Epidermal melanocyte (primary cell): ENCODE results near the gene CCL4L2.
A peak's percentile ranks its signal among the peaks of the same experiment; 100 is the strongest.
"Not testable (repeated sequence)": the region's sequence is repeated elsewhere in the genome, so short reads cannot be mapped to it uniquely, and the experiment has no call there.

Experiments used
- DNase-seq: peaks from one replicate; pipeline ENCODE4 v3.0.0; 2011; ENCODE audit warnings: low spot score; ENCODE audit not compliant: insufficient read length

The CCL4L2 gene

GRCh38 chr17:36210439-36211211 lies at the start of gene CCL4L2:
CCL4L2 (plus strand) TSS chr17:36211063.
- DNase-seq, result not testable (repeated sequence)

- DNase-seq, result not testable (repeated sequence)
Measured at GRCh38 chr17:36168836-36169235, 42.0 kb upstream of the CCL4L2 start.

DNA sequence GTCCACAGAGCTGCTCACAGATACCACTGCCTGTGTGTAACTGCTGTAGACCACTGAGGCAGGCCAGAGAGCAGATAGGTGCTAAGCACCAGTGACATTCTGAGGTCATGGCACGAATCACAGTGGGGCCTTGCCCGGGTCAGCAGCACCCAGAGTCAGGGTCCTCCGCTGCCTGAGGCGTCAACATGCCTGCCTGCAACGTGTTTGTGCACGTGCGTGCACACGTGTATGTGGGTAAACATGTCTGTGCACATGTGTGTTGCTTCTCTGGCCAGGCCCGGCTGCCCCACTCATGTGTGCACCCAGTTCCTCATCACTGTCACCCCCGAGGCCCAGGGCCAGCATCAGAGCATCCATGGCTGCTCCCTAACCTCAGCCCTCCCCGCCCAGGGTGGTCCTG lies 34.3 kb upstream of the CCL4L2 start, which contains the start of gene TBC1D3B:
TSS of gene TBC1D3B (minus strand) at position 101 of the 400 bp plus-strand sequence. CDS start 1,586 bp downstream, outside the sequence.
- not testable (repeated sequence) for DNase-seq

DNA sequence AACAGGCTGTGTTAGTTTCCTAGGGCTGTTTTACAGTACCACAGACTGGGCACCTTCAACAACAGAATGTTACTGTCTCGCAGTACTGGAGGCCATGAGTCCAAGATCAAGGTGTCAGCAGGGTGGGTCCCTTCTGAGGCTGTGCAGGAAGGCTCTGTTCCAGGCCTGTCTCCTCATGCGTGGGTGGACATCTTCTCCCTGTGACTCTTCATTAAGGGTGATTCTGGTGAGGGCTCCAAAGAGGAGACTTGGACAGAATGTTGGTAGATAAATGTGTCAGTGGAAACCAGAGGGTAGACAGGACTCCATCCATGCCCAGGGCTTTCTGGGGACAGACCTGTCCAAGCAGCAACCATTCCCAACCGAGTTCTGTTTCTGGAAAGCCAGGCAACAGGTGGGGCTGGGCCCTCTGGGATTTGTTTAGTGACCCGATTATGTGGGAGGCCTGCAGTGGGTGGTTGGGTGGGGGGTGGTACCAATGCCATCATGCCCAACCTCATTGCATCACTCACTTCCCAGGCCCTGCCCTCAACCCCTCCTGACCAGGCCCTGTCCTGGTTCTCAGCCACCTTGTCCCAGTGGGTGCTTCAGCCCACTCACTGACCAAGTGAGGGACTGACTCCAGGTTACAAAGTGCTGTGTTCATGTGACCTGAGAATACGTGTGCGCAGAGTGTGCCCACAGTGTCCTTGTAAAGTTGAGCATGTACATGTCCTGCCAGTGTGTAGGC lies 29.3 kb upstream of the CCL4L2 start:
- DNase-seq, result peak; percentile 12

GRCh38 chr17:36182176-36183000 lies 28.5 kb upstream of the CCL4L2 start:
- DNase-seq, result no peak

GRCh38 chr17:36183001-36183971 lies 27.6 kb upstream of the CCL4L2 start:
- DNase-seq, result peak; percentile 92

GRCh38 chr17:36184023-36184765 lies 26.7 kb upstream of the CCL4L2 start:
- DNase-seq, result no peak

- DNase-seq, result no peak
Measured at GRCh38 chr17:36185416-36185815, 25.4 kb upstream of the CCL4L2 start.

GRCh38 chr17:36186810-36187763 lies 23.8 kb upstream of the CCL4L2 start:
- DNase-seq, result not testable (repeated sequence)

GRCh38 chr17:36187943-36188665 lies 22.8 kb upstream of the CCL4L2 start:
- not testable (repeated sequence) for DNase-seq

- no peak for DNase-seq
Measured at GRCh38 chr17:36188891-36189306, 22.0 kb upstream of the CCL4L2 start.

DNA sequence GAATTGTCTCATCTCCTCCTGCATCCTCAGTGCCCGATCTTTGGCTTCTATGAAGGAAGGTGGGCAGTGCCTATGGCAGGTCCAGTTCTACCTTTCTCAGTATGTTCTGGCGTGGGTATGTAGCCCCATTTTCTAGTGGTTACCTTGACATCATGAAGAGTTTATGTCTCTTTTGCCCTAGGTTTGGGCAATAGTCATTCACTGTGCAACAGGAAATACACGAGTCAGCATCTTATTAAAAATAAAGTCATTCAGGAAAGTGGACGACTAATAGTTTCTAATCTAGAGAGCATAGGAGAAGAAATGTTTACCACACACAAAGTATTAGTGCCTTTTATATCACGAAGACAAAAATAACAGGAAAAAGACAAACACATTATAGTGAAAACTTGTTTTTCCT lies 20.9 kb upstream of the CCL4L2 start:
- DNase-seq, result not testable (repeated sequence)

- DNase-seq, result not testable (repeated sequence)
Measured at GRCh38 chr17:36190549-36191330, 20.1 kb upstream of the CCL4L2 start.

- no peak for DNase-seq
Measured at GRCh38 chr17:36193216-36193775, 17.6 kb upstream of the CCL4L2 start.

- DNase-seq, result not testable (repeated sequence)
Measured at GRCh38 chr17:36194147-36194831, 16.6 kb upstream of the CCL4L2 start.

GRCh38 chr17:36194832-36195433 lies 15.9 kb upstream of the CCL4L2 start:
- not testable (repeated sequence) for DNase-seq
